Measurements from ENCODE around the gene MBD3L1. TPM values are rescaled to one million over a fixed set of nuclear protein-coding genes. Genes with fewer than 3 reads are reported as not detected.

MBD3L1 gene
- total and polyA plus RNA-seq, 2 of the 4 experiments (the other 2 are of a cell fraction), result not detected

DNA sequence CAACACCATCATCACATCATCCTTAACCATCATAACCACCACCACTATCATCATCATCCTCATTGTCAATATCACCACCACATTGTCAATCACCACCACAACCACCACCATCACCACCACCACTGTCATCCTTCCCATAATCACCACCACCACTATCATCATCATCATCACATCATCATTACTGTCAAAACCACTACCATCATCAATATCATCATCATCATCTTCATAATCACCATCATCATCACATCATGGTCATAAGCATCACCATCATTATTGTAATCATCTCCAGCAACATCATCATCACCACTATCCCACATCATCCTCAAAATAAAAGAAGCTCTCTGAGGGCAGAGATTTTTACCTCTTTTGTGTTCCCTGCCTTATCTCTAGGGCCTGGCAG is 52.2 kb downstream of the MBD3L1 start:
- Histone ChIP-seq H3K9me1 (ENCODE audit: insufficient read depth, low read length) (no peaks in the 10 kb centered on the region), H3K9ac (ENCODE audit: low read depth, low read length) (no peak overlapping the region), H2BK15ac (ENCODE audit: low read depth, low read length) (no peak overlapping the region), H4K8ac (ENCODE audit: low read depth in 2 of 2, low read length in 2 of 2) (no peak overlapping the region), H2AK9ac (replicated peaks; ENCODE audit: low read depth, low read length, poor library complexity) (no peak overlapping the region), H3K23ac (ENCODE audit: low read depth, low read length) (no peak overlapping the region), H3K18ac (ENCODE audit: low read depth, low read length) (no peak overlapping the region), H4K5ac (ENCODE audit: low read depth, low read length) (no peak overlapping the region), H3K79me1 (ENCODE audit: low read depth in 1 of 2, low read length in 2 of 2) (no peaks in the 10 kb centered on the region), H3K9me3 (ENCODE audit: control insufficient read depth, insufficient read depth, low read length) (peaks cover 42% of the 10 kb centered on the region), H2BK5ac (ENCODE audit: low read depth, low read length, poor library complexity, severe bottlenecking) (no peak overlapping the region), H3K4me2 (ENCODE audit: low read depth, low read length) (no peak overlapping the region), H2BK20ac (ENCODE audit: low read depth, low read length) (no peak overlapping the region), H3K27me3 (ENCODE audit: control insufficient read depth, insufficient read depth, low read length) (no peaks in the 10 kb centered on the region), H3K4me1 (ENCODE audit: control insufficient read depth, insufficient read depth, low read length) (no peaks in the 10 kb centered on the region), H3K56ac (ENCODE audit: extremely low read depth, insufficient read depth, low read length) (no peak overlapping the region), H3K4ac (ENCODE audit: low read depth, low read length) (no peak overlapping the region), H4K91ac (ENCODE audit: insufficient read depth, low read depth, low read length) (no peak overlapping the region), H3K14ac (replicated peaks; ENCODE audit: low read depth, low read length) (no peak overlapping the region), H3K27ac (ENCODE audit: insufficient read depth, low read length) (no peak overlapping the region), H3K36me3 (ENCODE audit: control insufficient read depth, insufficient read depth, low read length) (no peaks in the 10 kb centered on the region), H2AK5ac (ENCODE audit: low read depth, low read length) (no peak overlapping the region), H4K20me1 (ENCODE audit: insufficient read depth, low read length) (no peaks in the 10 kb centered on the region), H3K4me3 (ENCODE audit: insufficient read depth, low read depth, low read length) (no peak overlapping the region), H2AFZ (replicated peaks; ENCODE audit: low read length, poor library complexity) (no peak overlapping the region), H2BK120ac (ENCODE audit: low read depth, low read length) (no peak overlapping the region)
- in situ Hi-C loops (cut with MboI; ENCODE audit: low sequenced_read_pairs) (no loop called here), dilution Hi-C loops (cut with HindIII; ENCODE audit: low sequenced_read_pairs, unreplicated experiment) (no loop called here), intact Hi-C loops (cut with micrococcal nuclease) (no loop called here)
- CTCF ChIA-PET, result no interaction called here
- no peak for TF ChIP-seq SMC3 (IDR thresholded peaks at IDR 0.05; ENCODE audit: low read depth, low read length)
- no peak for TF ChIP-seq POLR2A (IDR thresholded peaks at IDR 0.05; ENCODE audit: low read depth, low read length)
- no peak for TF ChIP-seq ELK1 (IDR thresholded peaks at IDR 0.05; ENCODE audit: borderline replicate concordance, low read depth, low read length)
- TF ChIP-seq MAFK (IDR thresholded peaks at IDR 0.05; ENCODE audit: low read depth, low read length), result no peak
- TF ChIP-seq FOS (IDR thresholded peaks at IDR 0.05; ENCODE audit: low read depth, low read length), result no peak
- TF ChIP-seq BHLHE40 (IDR thresholded peaks at IDR 0.05; ENCODE audit: low read depth, low read length), result no peak
- no peak for TF ChIP-seq CEBPB (IDR thresholded peaks at IDR 0.05; ENCODE audit: low read depth, low read length)
- TF ChIP-seq RCOR1 (IDR thresholded peaks at IDR 0.05; ENCODE audit: insufficient replicate concordance, low read length), result no peak
- TF ChIP-seq CHD1 (IDR thresholded peaks at IDR 0.05; ENCODE audit: low read depth, low read length), result no peak
- TF ChIP-seq RAD21 (IDR thresholded peaks at IDR 0.05; ENCODE audit: low read length), result no peak
- BruUV-seq (replicated peaks), result no TSS peak
- ATAC-seq (ENCODE audit: low read depth) (no peak), DNase-seq (no peak)
- POLR2A ChIA-PET (ENCODE audit: unreplicated experiment), result no interaction called here
